SU-DHL-6 (cell line): Measurements from ENCODE around the gene MESD.

Source experiments
- EZH2phosphoT487 ChIP-seq: fragments of 200-600 bp; sonication (generic), shearing (Covaris generic); conservative IDR thresholded peaks from 2 replicates; pipeline ENCODE4 v1.6.1; 2018; ENCODE audit warnings: mild to moderate bottlenecking, antibody characterized with exemption, low read length, moderate library complexity, mixed read lengths
- TF ChIP-seq, protein P1 (sequence below): fragments of 200-600 bp; sonication (generic); IDR thresholded peaks from one replicate; pipeline ENCODE4 v1.5.1; 2017; ENCODE audit warnings: antibody characterized with exemption, mild to moderate bottlenecking, low read length, moderate library complexity; ENCODE audit not compliant: insufficient read depth, poor library complexity, severe bottlenecking

GRCh38 chr15:80949756-80950155 is 39.9 kb downstream of the MESD start:
- TF ChIP-seq, protein P1, sequence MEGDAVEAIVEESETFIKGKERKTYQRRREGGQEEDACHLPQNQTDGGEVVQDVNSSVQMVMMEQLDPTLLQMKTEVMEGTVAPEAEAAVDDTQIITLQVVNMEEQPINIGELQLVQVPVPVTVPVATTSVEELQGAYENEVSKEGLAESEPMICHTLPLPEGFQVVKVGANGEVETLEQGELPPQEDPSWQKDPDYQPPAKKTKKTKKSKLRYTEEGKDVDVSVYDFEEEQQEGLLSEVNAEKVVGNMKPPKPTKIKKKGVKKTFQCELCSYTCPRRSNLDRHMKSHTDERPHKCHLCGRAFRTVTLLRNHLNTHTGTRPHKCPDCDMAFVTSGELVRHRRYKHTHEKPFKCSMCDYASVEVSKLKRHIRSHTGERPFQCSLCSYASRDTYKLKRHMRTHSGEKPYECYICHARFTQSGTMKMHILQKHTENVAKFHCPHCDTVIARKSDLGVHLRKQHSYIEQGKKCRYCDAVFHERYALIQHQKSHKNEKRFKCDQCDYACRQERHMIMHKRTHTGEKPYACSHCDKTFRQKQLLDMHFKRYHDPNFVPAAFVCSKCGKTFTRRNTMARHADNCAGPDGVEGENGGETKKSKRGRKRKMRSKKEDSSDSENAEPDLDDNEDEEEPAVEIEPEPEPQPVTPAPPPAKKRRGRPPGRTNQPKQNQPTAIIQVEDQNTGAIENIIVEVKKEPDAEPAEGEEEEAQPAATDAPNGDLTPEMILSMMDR: no peak
- no peak for TF ChIP-seq EZH2phosphoT487
